Measurements from ENCODE around the gene THAP7. TPM values are rescaled to one million over a fixed set of nuclear protein-coding genes. Genes with fewer than 3 reads are reported as not detected.

Gene THAP7
- total RNA-seq, 1 experiment from 2014 or later: 19.3 TPM

- Mint-ChIP-seq H3K27ac (no peak overlapping the region), H3K9me3 (no peaks in the 10 kb centered on the region), H3K27me3 (ENCODE audit: low read depth) (no peaks in the 10 kb centered on the region), H3K4me1 (peaks cover 18% of the 10 kb centered on the region), H3K36me3 (no peaks in the 10 kb centered on the region), H3K4me3 (peak overlapping the region; percentile 87)
- no peak for DNase-seq (ENCODE audit: low spot score)
- ATAC-seq: no peak
- ChIA-PET POLR2A (interaction anchor here (1.2 kb wide), 2 partner anchors 22 to 24 kb away, joined by 4 to 5 read pairs; partner anchors contain the start of gene LZTR1), CTCF (interaction anchor here (2.4 kb wide), 1 partner anchor 17 kb away, joined by 19 read pairs; no protein-coding TSS in a partner anchor)
- TF ChIP-seq ZBTB43 (CRISPR knock-in tag; IDR thresholded peaks at IDR 0.05) (no peak), ZNF532 (CRISPR knock-in tag; IDR thresholded peaks at IDR 0.05; ENCODE audit: borderline replicate concordance) (no peak), SP1 (CRISPR knock-in tag; conservative IDR thresholded peaks at IDR 0.05) (no peak), ETV6 (CRISPR knock-in tag; IDR thresholded peaks at IDR 0.05) (no peak), ATF6 (CRISPR knock-in tag; IDR thresholded peaks at IDR 0.05) (no peak), IRF2 (CRISPR knock-in tag; IDR thresholded peaks at IDR 0.05; ENCODE audit: borderline replicate concordance, low read depth) (no peak)
Observed at GRCh38 chr22:21003782-21004181, 1.9 kb upstream of the THAP7 start.

GRCh38 chr22:21000987-21001600 is 824 bp downstream of the THAP7 start:
- Mint-ChIP-seq H3K36me3 (no peaks in the 10 kb centered on the region), H3K4me3 (peak overlapping the region; percentile 87), H3K27ac (peak overlapping the region; percentile 97), H3K4me1 (peaks cover 18% of the 10 kb centered on the region), H3K9me3 (no peaks in the 10 kb centered on the region), H3K27me3 (ENCODE audit: low read depth) (no peaks in the 10 kb centered on the region)
- ATAC-seq: no peak
- no peak for DNase-seq (ENCODE audit: low spot score)
- POLR2A ChIA-PET: interaction anchor here (0.6 to 1.4 kb wide), 2 partner anchors 19 to 167 kb away, joined by 3 to 10 read pairs; partner anchors contain the start of gene LZTR1
- CTCF ChIA-PET: interaction anchor here (0.8 to 1.2 kb wide), 3 partner anchors 19 to 84 kb away, joined by 3 read pairs; partner anchors contain the start of genes CRKL and LZTR1
- TF ChIP-seq GTF2I (CRISPR knock-in tag; conservative IDR thresholded peaks at IDR 0.05) (no peak), ZNF532 (CRISPR knock-in tag; IDR thresholded peaks at IDR 0.05; ENCODE audit: borderline replicate concordance) (no peak), EMX1 (CRISPR knock-in tag; IDR thresholded peaks at IDR 0.05) (no peak), TEAD4 (CRISPR knock-in tag; IDR thresholded peaks at IDR 0.05) (no peak), JUN (CRISPR knock-in tag; IDR thresholded peaks at IDR 0.05) (no peak), OVOL2 (CRISPR knock-in tag; IDR thresholded peaks at IDR 0.05; ENCODE audit: borderline replicate concordance) (no peak), E2F4 (CRISPR knock-in tag; IDR thresholded peaks at IDR 0.05; ENCODE audit: borderline replicate concordance, low read depth) (no peak), FOXK1 (CRISPR knock-in tag; IDR thresholded peaks at IDR 0.05) (no peak), SMAD3 (CRISPR knock-in tag; IDR thresholded peaks at IDR 0.05; ENCODE audit: borderline replicate concordance) (no peak), IRF2 (CRISPR knock-in tag; IDR thresholded peaks at IDR 0.05; ENCODE audit: borderline replicate concordance, low read depth) (no peak), AFF4 (CRISPR knock-in tag; IDR thresholded peaks at IDR 0.05; ENCODE audit: borderline replicate concordance) (no peak)

All from WTC11 (cell line).